Measurements from ENCODE around the gene SLC25A14.

DNA sequence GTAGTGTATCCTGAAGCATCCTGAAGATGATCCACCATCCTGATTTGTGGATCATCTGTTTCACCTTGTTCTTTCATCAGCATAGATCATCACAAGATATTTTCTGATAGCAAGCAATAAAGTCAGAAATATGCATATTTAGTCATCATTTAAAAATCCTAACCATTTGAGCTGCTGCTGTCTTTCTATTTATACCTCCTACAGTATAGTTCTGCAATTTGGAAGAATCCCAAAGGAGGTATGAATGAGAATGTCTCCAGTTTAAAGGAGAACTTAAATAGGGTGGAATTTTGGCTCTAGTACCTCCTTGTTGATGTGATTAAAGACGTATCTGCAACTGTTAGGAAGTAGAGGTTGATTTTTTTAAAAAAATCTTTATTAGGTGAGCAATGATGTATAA is 7.6 kb downstream of the SLC25A14 start:
- TF ChIP-seq CTCF (IDR thresholded peaks at IDR 0.05; ENCODE audit: extremely low read depth in 1 of 2, insufficient read depth in 1 of 2, low read depth in 1 of 2, low read length in 2 of 2): no peak
- no peak for TF ChIP-seq POLR2A (IDR thresholded peaks at IDR 0.05; ENCODE audit: low read depth, low read length)
- TF ChIP-seq POLR2AphosphoS5 (IDR thresholded peaks at IDR 0.05; ENCODE audit: insufficient read depth, low read depth, low read length): no peak
- TF ChIP-seq JUN (IDR thresholded peaks at IDR 0.05; ENCODE audit: borderline replicate concordance, insufficient read depth, insufficient read length, low read depth): no peak
- TF ChIP-seq EZH2 (IDR thresholded peaks at IDR 0.05; ENCODE audit: borderline replicate concordance, low read depth, low read length, severe bottlenecking): no peak
- no peak for TF ChIP-seq MYC (IDR thresholded peaks at IDR 0.05; ENCODE audit: low read depth, low read length)
- TF ChIP-seq, protein P1, sequence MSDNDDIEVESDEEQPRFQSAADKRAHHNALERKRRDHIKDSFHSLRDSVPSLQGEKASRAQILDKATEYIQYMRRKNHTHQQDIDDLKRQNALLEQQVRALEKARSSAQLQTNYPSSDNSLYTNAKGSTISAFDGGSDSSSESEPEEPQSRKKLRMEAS (IDR thresholded peaks at IDR 0.05; ENCODE audit: insufficient read depth, insufficient read length): no peak

All from endothelial cell of umbilical vein (primary cell).